SK-N-SH (cell line): ENCODE data around the gene LSM14A. TPM values are rescaled to one million over a fixed set of nuclear protein-coding genes. Genes with fewer than 3 reads are reported as not detected.

Source experiments
- CTCF ChIA-PET: fragments of 300-600, 350-600 bp; formaldehyde crosslinking; extraction: SDS; loops from one replicate; lab custom pipeline; 2021; lab: Yijun Ruan, JAX
- POLR2A ChIA-PET: fragments of 350-600 bp; sonication (Branson Sonifier 250); formaldehyde crosslinking; extraction: SDS; loops from one replicate; lab custom pipeline; 2020; ENCODE audit warnings: antibody characterized with exemption, inconsistent platforms; lab: Yijun Ruan, JAX
- DNase-seq: peaks from one replicate; pipeline ENCODE4 v3.0.0; 2012
- H2AFZ ChIP-seq: fragments of 200-600 bp; sonication (generic); 2 replicates; pipeline ENCODE4 v1.8.1; 2016; ENCODE audit warnings: antibody characterized with exemption, mild to moderate bottlenecking, low read depth
- H3F3A ChIP-seq: fragments of 200-600 bp; sonication (generic); replicated peaks from 2 replicates; pipeline ENCODE3; 2016; ENCODE audit warnings: antibody characterized with exemption, mild to moderate bottlenecking; ENCODE audit not compliant: insufficient read depth
- H3K27ac ChIP-seq, 2 experiments: fragments of 200-500 bp in 1 of 2; fragments of 200-600 bp in 1 of 2; sonication (Bioruptor generic) in 1 of 2; sonication (generic), shearing (Covaris generic) in 1 of 2; 2 replicates each; pipeline versions ENCODE4 v1.5.1 to v1.6.1; 2014 to 2016; ENCODE audit warnings: low read depth in 2 of 2, inconsistent platforms in 1 of 2, low read length in 1 of 2, mild to moderate bottlenecking in 1 of 2, mixed read lengths in 1 of 2
- H3K27me3 ChIP-seq: fragments of 200-600 bp; sonication (generic), shearing (Covaris generic); 2 replicates; pipeline ENCODE4 v1.6.1; 2016; ENCODE audit warnings: mixed run types; ENCODE audit not compliant: insufficient read depth
- H3K36me3 ChIP-seq, 2 experiments: fragments of 200-500 bp in 1 of 2; fragments of 200-600 bp in 1 of 2; sonication (Bioruptor generic) in 1 of 2; sonication (generic) in 1 of 2; replicated peaks in 1 of 2; 2 replicates each; pipeline versions ENCODE3 to v1.5.1; 2014 to 2016; ENCODE audit warnings: low read length in 1 of 2, mild to moderate bottlenecking in 1 of 2; ENCODE audit not compliant: insufficient read depth in 2 of 2, control insufficient read depth in 1 of 2
- H3K4me1 ChIP-seq, 2 experiments: fragments of 200-500 bp in 1 of 2; fragments of 200-600 bp in 1 of 2; sonication (Bioruptor generic) in 1 of 2; sonication (generic), shearing (Covaris generic) in 1 of 2; 2 replicates each; pipeline versions ENCODE4 v1.5.1 to v1.6.1; 2014 to 2016; ENCODE audit warnings: low read depth in 1 of 2, low read length in 1 of 2, mixed run types in 1 of 2; ENCODE audit not compliant: insufficient read depth in 2 of 2, control insufficient read depth in 1 of 2
- H3K4me2 ChIP-seq: fragments of 200-600 bp; sonication (generic), shearing (Covaris generic); 2 replicates; pipeline ENCODE4 v1.6.1; 2017; ENCODE audit warnings: mixed run types
- H3K4me3 ChIP-seq, 2 experiments: fragments of 200-500 bp in 1 of 2; fragments of 200-600 bp in 1 of 2; sonication (Bioruptor generic) in 1 of 2; sonication (generic), shearing (Covaris generic) in 1 of 2; 2 replicates each; pipeline versions ENCODE4 v1.5.1 to v1.8.1; 2014 to 2016; ENCODE audit warnings: low read depth in 2 of 2, inconsistent platforms in 1 of 2, low read length in 1 of 2, mild to moderate bottlenecking in 1 of 2, mixed read lengths in 1 of 2, moderate library complexity in 1 of 2
- H3K79me2 ChIP-seq: fragments of 200-600 bp; sonication (generic); 2 replicates; pipeline ENCODE4 v1.8.1; 2017; ENCODE audit warnings: mild to moderate bottlenecking; ENCODE audit not compliant: insufficient read depth
- H3K9ac ChIP-seq: fragments of 200-600 bp; sonication (generic); 2 replicates; pipeline ENCODE4 v1.6.1; 2017; ENCODE audit warnings: mixed run types
- H3K9me2 ChIP-seq: fragments of 200-600 bp; sonication (generic); 2 replicates; pipeline ENCODE4 v1.6.1; 2017; ENCODE audit warnings: mixed run types
- H3K9me3 ChIP-seq: fragments of 200-600 bp; sonication (generic); 2 replicates; pipeline ENCODE4 v1.6.1; 2017; ENCODE audit warnings: mixed run types, mild to moderate bottlenecking, moderate library complexity
- H4K20me1 ChIP-seq: fragments of 200-600 bp; sonication (generic); 2 replicates; pipeline ENCODE4 v1.6.1; 2017; ENCODE audit warnings: mild to moderate bottlenecking, mixed run types; ENCODE audit not compliant: insufficient read depth
- ELF1 ChIP-seq: IDR thresholded peaks from 2 replicates; pipeline ENCODE4 v1.4.0; 2012
- EP300 ChIP-seq, 2 experiments: IDR thresholded peaks; 2 replicates each; pipeline versions ENCODE4 v1.4.0 to v1.6.1; 2012; ENCODE audit warnings: borderline replicate concordance in 1 of 2, low read depth in 1 of 2, low read length in 1 of 2
- FOSL2 ChIP-seq: IDR thresholded peaks from 2 replicates; pipeline ENCODE4 v1.4.0; 2012; ENCODE audit warnings: low read depth, mild to moderate bottlenecking, moderate library complexity, borderline replicate concordance
- FOXM1 ChIP-seq: IDR thresholded peaks from 2 replicates; pipeline ENCODE4 v1.4.0; 2012; ENCODE audit warnings: low read depth, mild to moderate bottlenecking
- GABPA ChIP-seq: IDR thresholded peaks from 2 replicates; pipeline ENCODE4 v1.4.0; 2012; ENCODE audit warnings: low read depth, mild to moderate bottlenecking
- JUND ChIP-seq: IDR thresholded peaks from 2 replicates; pipeline ENCODE4 v1.4.0; 2012
- MAX ChIP-seq: IDR thresholded peaks from 2 replicates; pipeline ENCODE4 v1.4.0; 2012; ENCODE audit warnings: low read depth
- MEF2A ChIP-seq: IDR thresholded peaks from 2 replicates; pipeline ENCODE4 v1.4.0; 2012; ENCODE audit warnings: low read depth, borderline replicate concordance
- NFIC ChIP-seq: IDR thresholded peaks from 2 replicates; pipeline ENCODE4 v1.4.0; 2012; ENCODE audit warnings: borderline replicate concordance
- RAD21 ChIP-seq: IDR thresholded peaks from 2 replicates; pipeline ENCODE4 v1.6.1; 2012; ENCODE audit warnings: mild to moderate bottlenecking, low read length
- RCOR1 ChIP-seq: fragments of 150-350 bp; IDR thresholded peaks from 2 replicates; pipeline ENCODE4 v1.6.1; 2017; ENCODE audit warnings: antibody characterized with exemption, low read length
- TAF1 ChIP-seq: IDR thresholded peaks from 2 replicates; pipeline ENCODE4 v1.6.1; 2012; ENCODE audit warnings: low read depth, mild to moderate bottlenecking, low read length, moderate library complexity, borderline replicate concordance
- TCF12 ChIP-seq: IDR thresholded peaks from 2 replicates; pipeline ENCODE4 v1.4.0; 2012
- TEAD4 ChIP-seq: IDR thresholded peaks from 2 replicates; pipeline ENCODE4 v1.4.0; 2012; ENCODE audit warnings: mild to moderate bottlenecking, borderline replicate concordance; ENCODE audit not compliant: insufficient read depth
- USF2 ChIP-seq: fragments of 150-350 bp; IDR thresholded peaks from 2 replicates; pipeline ENCODE4 v1.6.1; 2017; ENCODE audit warnings: antibody characterized with exemption, low read length, low read depth, borderline replicate concordance
- YY1 ChIP-seq: IDR thresholded peaks from 2 replicates; pipeline ENCODE4 v1.4.0; 2012; ENCODE audit warnings: low read depth, mild to moderate bottlenecking
- WGBS: methylation state at CpG from one replicate; pipeline ENCODE4 v1.1.6; 2017; ENCODE audit warnings: low lambda C conversion rate; 5-methylcytosine and 5-hydroxymethylcytosine counted together
- polyA plus RNA-seq, 3 experiments: library from polyadenylated mRNA; depleted of rRNA; stranded (reverse); fragments of >200 nt; gene quantifications; 2 replicates each; pipeline ENCODE4 v1.2.3, GENCODE V29; 2012
- TF ChIP-seq, protein P1 (sequence below): IDR thresholded peaks from 2 replicates; pipeline ENCODE4; 2012

Gene LSM14A
- polyA plus RNA-seq, 1 of the 3 experiments (the other 2 are of a cell fraction) = 87.7 TPM

GRCh38 chr19:34277244-34277643 is 104.9 kb downstream of the LSM14A start:
- 87% methylated on average over 4 of the region's 4 CpGs for WGBS
- H4K20me1 ChIP-seq = no peaks in the 10 kb centered on the region
- TF ChIP-seq RAD21 (no peak), TEAD4 (no peak), GABPA (no peak), FOSL2 (no peak), EP300 (IDR thresholded peaks at IDR 0.05; ENCODE audit: borderline replicate concordance in 1 of 2, low read depth in 1 of 2, low read length in 1 of 2) (no peak)
- H3K27ac ChIP-seq = no peak overlapping the region
- no peak for DNase-seq
- H3K4me2 ChIP-seq = no peak overlapping the region
- POLR2A ChIA-PET = no interaction called here
- peaks cover 28% of the 10 kb centered on the region for H3F3A ChIP-seq
- H3K9ac ChIP-seq = no peak overlapping the region
- H3K27me3 ChIP-seq = no peaks in the 10 kb centered on the region
- peaks cover 75% of the 10 kb centered on the region for H3K79me2 ChIP-seq
- peaks cover 0 to 30% of the 10 kb centered on the region in 2 experiments; a peak in 2 of 4 replicates for H3K4me1 ChIP-seq
- no peaks in the 10 kb centered on the region for H3K9me3 ChIP-seq
- no peak overlapping the region for H3K4me3 ChIP-seq
- H3K36me3 ChIP-seq = peaks cover 0 to 7% of the 10 kb centered on the region in 2 experiments
- H3K9me2 ChIP-seq = no peaks in the 10 kb centered on the region
- H2AFZ ChIP-seq = no peak overlapping the region
- CTCF ChIA-PET = no interaction called here

GRCh38 chr19:34278783-34279182 is 106.5 kb downstream of the LSM14A start:
- TF ChIP-seq MEF2A (no peak), RCOR1 (no peak), TAF1 (no peak), USF2 (no peak), YY1 (no peak), ELF1 (no peak), NFIC (no peak), TCF12 (no peak), FOXM1 (no peak), RAD21 (no peak), MAX (no peak), JUND (no peak)
- TF ChIP-seq, protein P1, sequence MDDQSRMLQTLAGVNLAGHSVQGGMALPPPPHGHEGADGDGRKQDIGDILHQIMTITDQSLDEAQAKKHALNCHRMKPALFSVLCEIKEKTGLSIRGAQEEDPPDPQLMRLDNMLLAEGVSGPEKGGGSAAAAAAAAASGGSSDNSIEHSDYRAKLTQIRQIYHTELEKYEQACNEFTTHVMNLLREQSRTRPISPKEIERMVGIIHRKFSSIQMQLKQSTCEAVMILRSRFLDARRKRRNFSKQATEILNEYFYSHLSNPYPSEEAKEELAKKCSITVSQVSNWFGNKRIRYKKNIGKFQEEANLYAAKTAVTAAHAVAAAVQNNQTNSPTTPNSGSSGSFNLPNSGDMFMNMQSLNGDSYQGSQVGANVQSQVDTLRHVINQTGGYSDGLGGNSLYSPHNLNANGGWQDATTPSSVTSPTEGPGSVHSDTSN = no peak
- TF ChIP-seq, all 33 proteins: peak for 0
- ChIA-PET POLR2A (no interaction called here), CTCF (no interaction called here)
- Histone ChIP-seq H3K9ac (no peak overlapping the region), H3K27ac (no peak overlapping the region), H3K9me2 (no peaks in the 10 kb centered on the region), H3K36me3 (peaks cover 0 to 7% of the 10 kb centered on the region in 2 experiments), H3K4me1 (peaks cover 2 to 27% of the 10 kb centered on the region in 2 experiments; a peak in 3 of 4 replicates), H3K27me3 (no peaks in the 10 kb centered on the region), H2AFZ (no peak overlapping the region), H3F3A (peaks cover 25% of the 10 kb centered on the region), H4K20me1 (no peaks in the 10 kb centered on the region), H3K79me2 (peaks cover 66% of the 10 kb centered on the region), H3K4me2 (no peak overlapping the region), H3K4me3 (no peak overlapping the region), H3K9me3 (no peaks in the 10 kb centered on the region)
- 97% methylated on average over 4 of the region's 4 CpGs for WGBS
- no peak for DNase-seq

Other genes starting within 250 kb of the LSM14A start
- 9.7 and 10.9 TPM in 2 replicates for gene GARRE1, start 82.0 kb downstream of the LSM14A start, polyA plus RNA-seq (2012; rRNA removed)
- 82.7 and 144 TPM in 2 replicates for gene GPI, start 192.7 kb downstream of the LSM14A start, polyA plus RNA-seq (2012; rRNA removed)
- 20.8 and 22.3 TPM in 2 replicates for gene PDCD2L, start 231.9 kb downstream of the LSM14A start, polyA plus RNA-seq (2012; rRNA removed)